ENCODE data around the gene ADAMTS13. TPM values are rescaled to one million over a fixed set of nuclear protein-coding genes. Genes with fewer than 3 reads are reported as not detected.

ADAMTS13 gene
- polyA plus RNA-seq, 1 donor from 2014 or later, result 13.5 TPM

- no peaks in the 10 kb centered on the region for H3K9me2 ChIP-seq (ENCODE audit: insufficient read depth, low read length)
- H3K9ac ChIP-seq (ENCODE audit: low read length), result no peak overlapping the region
- no peaks in the 10 kb centered on the region for H3K9me3 ChIP-seq (ENCODE audit: low read length)
Measured at GRCh38 chr9:133386338-133386737, 35.8 kb upstream of the ADAMTS13 start.

GRCh38 chr9:133387680-133388079 lies 34.5 kb upstream of the ADAMTS13 start:
- Histone ChIP-seq H3K4me3 (ENCODE audit: low read length) (no peak overlapping the region), H3K79me2 (replicated peaks; ENCODE audit: insufficient read depth, low read length) (no peaks in the 10 kb centered on the region), H2AFZ (ENCODE audit: low read depth, low read length) (no peak overlapping the region), H3K9me2 (ENCODE audit: insufficient read depth, low read length) (no peaks in the 10 kb centered on the region), H3F3A (ENCODE audit: insufficient read depth, low read length, poor library complexity, severe bottlenecking) (no peaks in the 10 kb centered on the region), H4K20me1 (ENCODE audit: insufficient read depth) (no peaks in the 10 kb centered on the region), H3K36me3 (ENCODE audit: insufficient read depth, low read length) (no peaks in the 10 kb centered on the region), H3K9me3 (ENCODE audit: low read length) (no peaks in the 10 kb centered on the region), H3K27ac (ENCODE audit: low read length) (no peak overlapping the region), H3K4me2 (ENCODE audit: low read length) (no peak overlapping the region), H3K9ac (ENCODE audit: low read length) (no peak overlapping the region), H3K27me3 (ENCODE audit: insufficient read depth, low read depth, low read length) (no peaks in the 10 kb centered on the region)
- no peak for TF ChIP-seq REST (IDR thresholded peaks at IDR 0.05; ENCODE audit: borderline replicate concordance)
- no peak for TF ChIP-seq EZH2 (IDR thresholded peaks at IDR 0.05; ENCODE audit: borderline replicate concordance, insufficient read depth, low read length, poor library complexity, severe bottlenecking)
- no peak for TF ChIP-seq CTCF (IDR thresholded peaks at IDR 0.05; ENCODE audit: poor library complexity, severe bottlenecking)
- TF ChIP-seq EP300 (conservative IDR thresholded peaks at IDR 0.05; ENCODE audit: poor library complexity, severe bottlenecking), result no peak
- TF ChIP-seq SMC3 (conservative IDR thresholded peaks at IDR 0.05; ENCODE audit: poor library complexity), result no peak
- no peak for TF ChIP-seq TAF1 (IDR thresholded peaks at IDR 0.05; ENCODE audit: low read depth)
- no peak for TF ChIP-seq RAD21 (conservative IDR thresholded peaks at IDR 0.05)

More at GRCh38 chr9:133386338-133386737, 35.8 kb upstream of the ADAMTS13 start:
- H3K36me3 ChIP-seq (ENCODE audit: insufficient read depth, low read length), result no peaks in the 10 kb centered on the region
- H3K4me3 ChIP-seq (ENCODE audit: low read length), result no peak overlapping the region
- no peak overlapping the region for H2AFZ ChIP-seq (ENCODE audit: low read depth, low read length)
- H3K79me2 ChIP-seq (replicated peaks; ENCODE audit: insufficient read depth, low read length), result no peaks in the 10 kb centered on the region
- no peak overlapping the region for H3K4me2 ChIP-seq (ENCODE audit: low read length)
- TF ChIP-seq RAD21 (conservative IDR thresholded peaks at IDR 0.05) (no peak), CTCF (IDR thresholded peaks at IDR 0.05; ENCODE audit: poor library complexity, severe bottlenecking) (no peak), EZH2 (IDR thresholded peaks at IDR 0.05; ENCODE audit: borderline replicate concordance, insufficient read depth, low read length, poor library complexity, severe bottlenecking) (no peak), EP300 (conservative IDR thresholded peaks at IDR 0.05; ENCODE audit: poor library complexity, severe bottlenecking) (no peak), REST (IDR thresholded peaks at IDR 0.05; ENCODE audit: borderline replicate concordance) (no peak), POLR2AphosphoS5 (IDR thresholded peaks at IDR 0.05) (no peak), TAF1 (IDR thresholded peaks at IDR 0.05; ENCODE audit: low read depth) (no peak)
- H3K27ac ChIP-seq (ENCODE audit: low read length), result no peak overlapping the region
- no peaks in the 10 kb centered on the region for H3K27me3 ChIP-seq (ENCODE audit: insufficient read depth, low read depth, low read length)
- H3F3A ChIP-seq (ENCODE audit: insufficient read depth, low read length, poor library complexity, severe bottlenecking), result no peaks in the 10 kb centered on the region
- H4K20me1 ChIP-seq (ENCODE audit: insufficient read depth), result no peaks in the 10 kb centered on the region
